Suprapubic skin (tissue), 4 donors: ENCODE measurements around the gene FAM210B. TPM values are rescaled to one million over a fixed set of nuclear protein-coding genes. Genes with fewer than 3 reads are reported as not detected.

Experiments
- DNase-seq, 2 donors: peaks; one replicate each; pipeline ENCODE4 v3.0.0-alpha.2; 2019; ENCODE audit warnings: low spot score in 2 of 2
- H3K27ac ChIP-seq: fragments of 200-600 bp; sonication (generic); one replicate; pipeline ENCODE4 v1.5.1; 2019
- H3K27me3 ChIP-seq: fragments of 200-600 bp; sonication (generic); one replicate; pipeline ENCODE4 v1.5.1; 2019
- H3K36me3 ChIP-seq: fragments of 200-600 bp; sonication (generic); one replicate; pipeline ENCODE4 v1.5.1; 2019
- H3K4me1 ChIP-seq: fragments of 200-600 bp; sonication (generic); one replicate; pipeline ENCODE4 v1.5.1; 2019
- H3K4me3 ChIP-seq: fragments of 200-600 bp; sonication (generic); one replicate; pipeline ENCODE4 v1.5.1; 2019; ENCODE audit warnings: mild to moderate bottlenecking
- H3K9me3 ChIP-seq: fragments of 200-600 bp; sonication (generic); one replicate; pipeline ENCODE4 v1.5.1; 2019
- CTCF ChIP-seq, 2 donors: fragments of 200-600 bp in 1 of 2; fragments of 450-650 bp in 1 of 2; sonication (generic) in 1 of 2; IDR thresholded peaks; one replicate each; pipeline ENCODE4 v1.5.1; 2016 to 2019; ENCODE audit warnings: antibody characterized with exemption in 2 of 2, mild to moderate bottlenecking in 1 of 2, moderate library complexity in 1 of 2
- EP300 ChIP-seq: sonication (generic); formaldehyde crosslinking; IDR thresholded peaks from one replicate; pipeline ENCODE4 v1.6.1; 2017; ENCODE audit warnings: antibody characterized with exemption
- POLR2A ChIP-seq, 2 donors: fragments of 450-650 bp; IDR thresholded peaks; one replicate each; pipeline ENCODE4 v1.6.1; 2017; ENCODE audit warnings: antibody characterized with exemption in 2 of 2, mild to moderate bottlenecking in 2 of 2, moderate library complexity in 2 of 2
- POLR2AphosphoS5 ChIP-seq, 3 donors: sonication (generic); formaldehyde crosslinking; IDR thresholded peaks; one replicate each; pipeline ENCODE4 v1.6.1; 2017; ENCODE audit warnings: antibody characterized with exemption in 3 of 3
- WGBS: methylation state at CpG from one replicate; pipeline ENCODE4 v1.1.5; 2018; 5-methylcytosine and 5-hydroxymethylcytosine counted together
- total RNA-seq, 4 donors: library from RNA; depleted of rRNA; stranded (reverse); fragments of >200 nt; gene quantifications; one replicate each; pipeline ENCODE4 v1.1.0, GENCODE V29; 2016

The FAM210B gene
- total RNA-seq, 4 donors from 2014 or later, result 44.0 to 75.3 (median 58.4) TPM

- Histone ChIP-seq H3K9me3 (no peaks in the 10 kb centered on the region), H3K36me3 (peaks cover 41% of the 10 kb centered on the region), H3K27ac (no peak overlapping the region), H3K4me1 (no peaks in the 10 kb centered on the region), H3K27me3 (no peaks in the 10 kb centered on the region), H3K4me3 (no peak overlapping the region)
- no peak for TF ChIP-seq CTCF (IDR thresholded peaks at IDR 0.05)
- no peak for TF ChIP-seq POLR2AphosphoS5 (IDR thresholded peaks at IDR 0.05)
- TF ChIP-seq POLR2A (IDR thresholded peaks at IDR 0.05), result no peak
- TF ChIP-seq EP300, result no peak
- peak in 1 of 2 donors; percentile 12 for DNase-seq
- 86% methylated on average over 4 of the region's 4 CpGs for WGBS
Measured at GRCh38 chr20:56369179-56369578, 10.4 kb downstream of the FAM210B start.

DNA sequence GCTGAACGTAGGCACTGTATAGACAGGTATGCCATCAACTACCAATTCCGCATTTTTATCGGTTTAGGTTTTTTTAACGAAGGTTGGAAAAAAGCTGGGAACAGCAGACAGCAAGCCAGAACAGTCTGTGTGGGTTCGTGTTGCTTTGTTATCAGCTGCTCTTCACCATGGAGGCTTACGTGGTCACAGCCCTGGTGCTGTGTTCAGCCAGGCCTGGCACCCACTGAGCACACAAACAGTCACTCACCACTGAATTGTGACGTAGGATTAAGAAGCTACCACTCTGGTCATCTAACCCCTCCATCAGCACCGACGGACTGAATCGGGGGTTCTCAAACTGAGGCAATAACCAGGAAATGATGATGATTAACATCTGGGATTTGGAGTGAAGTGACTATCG lies 13.2 kb downstream of the FAM210B start:
- H3K9me3 ChIP-seq, result no peaks in the 10 kb centered on the region
- TF ChIP-seq POLR2A (IDR thresholded peaks at IDR 0.05) (no peak), POLR2AphosphoS5 (IDR thresholded peaks at IDR 0.05) (no peak), EP300 (no peak), CTCF (IDR thresholded peaks at IDR 0.05) (no peak)
- H3K27me3 ChIP-seq, result no peaks in the 10 kb centered on the region
- WGBS, result 90% methylated on average over 11 of the region's 11 CpGs
- no peaks in the 10 kb centered on the region for H3K4me1 ChIP-seq
- DNase-seq, result no peak
- no peak overlapping the region for H3K27ac ChIP-seq
- peaks cover 19% of the 10 kb centered on the region for H3K36me3 ChIP-seq
- H3K4me3 ChIP-seq, result no peak overlapping the region

GRCh38 chr20:56372850-56373249 lies 14.1 kb downstream of the FAM210B start:
- Histone ChIP-seq H3K36me3 (peaks cover 10% of the 10 kb centered on the region), H3K27ac (no peak overlapping the region), H3K4me3 (no peak overlapping the region), H3K4me1 (no peaks in the 10 kb centered on the region), H3K27me3 (no peaks in the 10 kb centered on the region), H3K9me3 (no peaks in the 10 kb centered on the region)
- 89% methylated on average over 1 of the region's 1 CpG for WGBS
- no peak for DNase-seq
- TF ChIP-seq CTCF (IDR thresholded peaks at IDR 0.05) (no peak), EP300 (no peak), POLR2A (IDR thresholded peaks at IDR 0.05) (no peak), POLR2AphosphoS5 (IDR thresholded peaks at IDR 0.05) (no peak)

- Histone ChIP-seq H3K36me3 (peaks cover 3% of the 10 kb centered on the region), H3K4me1 (no peaks in the 10 kb centered on the region), H3K27ac (no peak overlapping the region), H3K9me3 (no peaks in the 10 kb centered on the region), H3K27me3 (no peaks in the 10 kb centered on the region), H3K4me3 (no peak overlapping the region)
- 65% methylated on average over 1 of the region's 1 CpG for WGBS
- no peak for TF ChIP-seq CTCF (IDR thresholded peaks at IDR 0.05)
- TF ChIP-seq POLR2A (IDR thresholded peaks at IDR 0.05), result no peak
- TF ChIP-seq EP300, result no peak
- no peak for TF ChIP-seq POLR2AphosphoS5 (IDR thresholded peaks at IDR 0.05)
- DNase-seq, result no peak
Measured at GRCh38 chr20:56373942-56374341, 15.2 kb downstream of the FAM210B start.

- Histone ChIP-seq H3K9me3 (no peaks in the 10 kb centered on the region), H3K36me3 (no peaks in the 10 kb centered on the region), H3K4me1 (no peaks in the 10 kb centered on the region), H3K27ac (no peak overlapping the region), H3K4me3 (no peak overlapping the region), H3K27me3 (no peaks in the 10 kb centered on the region)
- no peak for DNase-seq
- 81% methylated on average over 2 of the region's 2 CpGs for WGBS
- TF ChIP-seq POLR2A (IDR thresholded peaks at IDR 0.05) (no peak), POLR2AphosphoS5 (IDR thresholded peaks at IDR 0.05) (no peak), CTCF (IDR thresholded peaks at IDR 0.05) (no peak)
Measured at GRCh38 chr20:56376331-56376730, 17.6 kb downstream of the FAM210B start.
